Amygdala (tissue), 56 donors: Measurements from ENCODE around the gene UGT2B28.
"Not testable (repeated sequence)": the region's sequence is repeated elsewhere in the genome, so short reads cannot be mapped to it uniquely, and the experiment has no call there.

ENCODE experiments used
- DNase-seq, 56 donors: peaks; one replicate each; lab custom pipeline; 2025; lab: John Stamatoyannopoulos, UW

Gene UGT2B28

GRCh38 chr4:69280081-69280480 lies at the start of gene UGT2B28:
TSS of gene UGT2B28 (plus strand) at chr4:69280475. CDS start at chr4:69280501, 26 bp downstream.
- DNase-seq, result not testable (repeated sequence)

GRCh38 chr4:69239092-69239491 lies 41.2 kb upstream of the UGT2B28 start:
- DNase-seq, result no peak

- no peak for DNase-seq
Observed at GRCh38 chr4:69239557-69240168, 40.6 kb upstream of the UGT2B28 start.

GRCh38 chr4:69240787-69241186 lies 39.5 kb upstream of the UGT2B28 start:
- not testable (repeated sequence) for DNase-seq

GRCh38 chr4:69241746-69242145 lies 38.5 kb upstream of the UGT2B28 start:
- not testable (repeated sequence) for DNase-seq

GRCh38 chr4:69242562-69243240 lies 37.6 kb upstream of the UGT2B28 start:
- DNase-seq, result not testable (repeated sequence)

- DNase-seq, result not testable (repeated sequence)
Observed at GRCh38 chr4:69250884-69251283, 29.4 kb upstream of the UGT2B28 start.

- not testable (repeated sequence) for DNase-seq
Observed at GRCh38 chr4:69253147-69253772, 27.0 kb upstream of the UGT2B28 start.

GRCh38 chr4:69268612-69269011 lies 11.7 kb upstream of the UGT2B28 start:
- not testable (repeated sequence) for DNase-seq

GRCh38 chr4:69296356-69296755 lies 16.1 kb downstream of the UGT2B28 start:
- DNase-seq, result not testable (repeated sequence)

- DNase-seq, result not testable (repeated sequence)
Observed at GRCh38 chr4:69308426-69309033, 28.3 kb downstream of the UGT2B28 start.

- not testable (repeated sequence) for DNase-seq
Observed at GRCh38 chr4:69309549-69310076, 29.3 kb downstream of the UGT2B28 start.

- not testable (repeated sequence) for DNase-seq
Observed at GRCh38 chr4:69310262-69310661, 30.0 kb downstream of the UGT2B28 start.

- peak in 6 of 56 donors; percentile 1 to 55 (median 7) for DNase-seq
Observed at GRCh38 chr4:69317669-69318298, 37.5 kb downstream of the UGT2B28 start.

GRCh38 chr4:69321153-69321729 lies 41.0 kb downstream of the UGT2B28 start:
- no peak for DNase-seq

- DNase-seq, result no peak
Observed at GRCh38 chr4:69322055-69322454, 41.8 kb downstream of the UGT2B28 start.

GRCh38 chr4:69323284-69323683 lies 43.0 kb downstream of the UGT2B28 start:
- DNase-seq, result no peak

GRCh38 chr4:69330345-69331047 lies 50.2 kb downstream of the UGT2B28 start:
- no peak for DNase-seq

- DNase-seq, result not testable (repeated sequence)
Observed at GRCh38 chr4:69331304-69331703, 51.0 kb downstream of the UGT2B28 start.
